Activated CD8-positive, alpha-beta memory T cell treated with anti-CD3 and anti-CD28 coated beads, Interleukin-2, amount 50 U/mL, for 24 hours (primary cell): ENCODE measurements around the gene TRMT61A.
"Not testable (repeated sequence)": the region's sequence is repeated elsewhere in the genome, so short reads cannot be mapped to it uniquely, and the experiment has no call there.

Source experiments
- DNase-seq: peaks from one replicate; pipeline ENCODE4 v3.0.0-alpha.2; 2020; ENCODE audit errors: extremely low read depth

TRMT61A gene

DNA sequence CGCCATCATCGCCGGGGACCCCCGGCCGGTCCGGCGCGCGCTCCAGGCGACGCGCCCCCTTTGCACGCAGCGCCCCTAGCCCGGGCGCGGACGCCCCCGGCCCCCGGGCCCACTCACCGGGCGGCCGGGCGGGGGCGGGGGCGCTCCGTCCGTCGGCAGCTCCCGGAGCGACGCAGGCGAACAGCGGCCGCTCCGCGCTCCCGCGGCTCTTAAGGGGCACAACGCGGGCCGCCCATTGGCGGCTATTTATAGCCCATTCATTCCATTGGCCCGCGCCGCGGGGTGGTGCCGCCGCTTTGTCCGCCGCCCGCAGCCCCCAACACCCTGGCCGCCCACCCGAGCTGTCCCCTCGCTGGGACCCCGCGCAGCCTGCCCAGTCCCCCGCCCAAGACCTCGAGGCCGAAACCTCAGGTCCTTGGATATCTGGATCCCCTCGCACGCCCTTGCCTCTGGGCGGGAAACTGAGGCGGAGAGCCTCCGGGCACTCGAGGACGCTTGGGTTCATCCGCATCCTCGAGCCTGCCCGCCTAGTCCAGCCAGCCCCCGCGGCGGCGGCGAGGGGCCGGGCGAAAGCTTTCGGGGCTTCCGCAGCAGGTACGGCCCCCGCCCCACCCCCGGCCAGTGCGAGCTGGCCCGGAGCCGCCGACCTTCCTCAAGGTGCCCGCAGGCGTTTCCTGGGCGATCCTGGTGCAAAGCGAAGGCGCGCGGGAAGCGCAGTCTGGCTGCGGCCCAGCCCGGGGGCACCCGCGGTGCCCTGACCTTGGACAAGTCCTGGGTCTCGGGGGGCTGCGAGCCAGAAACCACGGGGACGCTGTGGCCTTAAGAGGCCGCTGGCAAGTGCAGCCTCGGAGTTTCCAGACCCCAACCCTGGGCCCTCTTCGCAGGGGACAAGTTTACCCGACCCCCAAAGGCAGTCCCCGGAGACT, 6.1 kb upstream of the TRMT61A start, which contains the start of gene CKB:
CKB (minus strand) TSS at position 182 of the 926 bp plus-strand sequence. CDS start 337 bp downstream, outside the sequence.
- DNase-seq, result no peak

DNA sequence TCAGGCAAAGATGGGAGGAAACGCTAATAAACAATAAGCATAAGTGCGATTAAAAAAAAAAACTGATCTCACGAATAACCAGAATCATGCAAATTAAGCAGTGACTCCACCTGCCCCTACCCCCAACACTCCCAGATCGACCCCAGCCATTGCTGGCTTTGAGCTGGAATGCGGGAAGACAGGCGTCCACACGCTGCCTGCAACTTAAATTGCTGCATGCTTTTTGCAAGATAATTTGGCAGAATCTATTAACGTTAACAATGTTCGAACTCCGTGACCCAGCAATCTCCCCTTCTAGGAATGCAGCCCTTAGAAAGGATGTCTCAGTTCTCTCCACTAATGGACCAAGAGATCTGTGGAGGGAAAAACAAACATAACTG, 5.4 kb upstream of the TRMT61A start:
- DNase-seq, result no peak

DNA sequence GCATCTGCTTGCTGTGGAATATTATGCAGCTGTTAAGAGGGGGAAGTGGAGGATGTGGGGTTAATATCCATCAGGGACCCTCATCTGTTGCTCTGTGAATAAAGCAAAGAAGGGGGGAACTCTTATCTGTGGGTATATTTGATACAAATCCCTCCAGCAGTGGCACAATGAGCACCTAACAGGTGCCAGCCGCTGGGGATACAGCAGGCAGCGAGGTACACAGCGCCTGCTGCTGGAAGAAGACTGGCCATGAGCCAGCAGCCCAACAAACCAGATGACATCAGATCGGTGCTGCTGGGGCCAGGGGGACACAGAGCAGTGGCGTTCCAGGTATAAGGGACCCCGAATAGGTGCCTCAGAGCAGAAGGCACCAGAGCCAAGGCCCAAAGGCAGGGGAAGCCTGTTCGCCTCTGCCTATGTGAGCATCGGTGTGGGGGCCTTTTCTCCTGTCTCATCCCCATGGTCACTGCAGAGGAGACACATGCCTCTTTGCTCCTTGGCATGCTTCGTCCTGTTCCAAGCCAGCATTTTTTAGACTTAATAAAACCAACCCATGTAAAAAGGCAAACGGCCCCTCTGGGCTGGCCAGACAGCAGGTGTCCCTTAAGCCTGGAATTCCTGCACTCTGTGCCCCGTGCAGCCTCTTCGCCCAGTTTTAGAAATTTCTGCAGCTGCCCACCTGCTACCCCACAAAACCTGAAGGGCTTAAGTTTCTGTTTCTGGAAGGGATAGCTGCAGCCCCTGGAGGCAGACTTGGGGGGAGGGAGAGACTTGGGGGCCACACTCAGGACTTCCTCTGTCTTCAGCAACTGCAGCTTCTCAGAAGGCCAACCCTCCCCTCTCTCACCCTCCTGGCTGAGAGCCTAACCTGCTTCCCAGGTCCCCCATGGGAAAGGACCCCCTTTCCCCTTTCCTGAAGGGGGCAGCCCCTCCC, 4.7 kb upstream of the TRMT61A start:
- no peak for DNase-seq

DNA sequence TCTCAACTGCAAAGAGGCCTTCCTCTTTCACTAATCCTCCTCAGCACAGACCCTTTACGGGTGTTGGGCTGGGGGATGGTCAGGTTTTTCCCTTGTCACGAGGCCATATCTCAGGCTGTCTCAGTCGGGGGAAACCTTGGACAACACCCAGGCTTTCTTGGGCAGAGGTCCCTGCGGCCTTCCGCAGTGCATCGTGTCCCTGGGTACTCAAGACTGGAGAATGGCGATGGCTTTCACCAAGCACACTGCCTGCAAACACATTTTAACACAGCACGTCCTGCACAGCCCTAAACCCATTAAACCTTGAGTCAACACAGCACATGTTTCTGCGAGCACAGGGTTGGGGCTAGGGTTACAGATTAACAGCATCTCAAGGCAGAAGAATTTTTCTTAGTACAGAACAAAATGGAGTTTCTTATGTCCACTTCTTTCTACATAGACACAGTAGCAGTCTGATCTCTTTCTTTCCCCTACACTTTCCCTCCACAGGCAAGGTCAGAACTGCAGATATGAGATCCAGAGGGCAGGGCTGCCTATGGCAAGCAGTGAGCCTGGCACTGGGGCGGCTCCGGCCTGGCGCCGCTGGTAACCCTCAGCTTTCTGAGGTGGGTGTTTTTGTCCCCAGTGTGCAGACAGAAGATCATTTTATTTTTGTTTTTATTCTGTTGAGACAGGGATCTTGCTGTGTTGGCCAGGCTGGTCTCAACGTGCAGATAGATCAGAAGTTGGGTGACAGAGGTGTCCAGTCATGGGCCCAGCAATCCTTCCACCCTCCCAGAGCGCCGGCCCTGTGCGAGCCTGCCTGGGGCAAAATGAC, 3.4 kb upstream of the TRMT61A start:
- not testable (repeated sequence) for DNase-seq

DNA sequence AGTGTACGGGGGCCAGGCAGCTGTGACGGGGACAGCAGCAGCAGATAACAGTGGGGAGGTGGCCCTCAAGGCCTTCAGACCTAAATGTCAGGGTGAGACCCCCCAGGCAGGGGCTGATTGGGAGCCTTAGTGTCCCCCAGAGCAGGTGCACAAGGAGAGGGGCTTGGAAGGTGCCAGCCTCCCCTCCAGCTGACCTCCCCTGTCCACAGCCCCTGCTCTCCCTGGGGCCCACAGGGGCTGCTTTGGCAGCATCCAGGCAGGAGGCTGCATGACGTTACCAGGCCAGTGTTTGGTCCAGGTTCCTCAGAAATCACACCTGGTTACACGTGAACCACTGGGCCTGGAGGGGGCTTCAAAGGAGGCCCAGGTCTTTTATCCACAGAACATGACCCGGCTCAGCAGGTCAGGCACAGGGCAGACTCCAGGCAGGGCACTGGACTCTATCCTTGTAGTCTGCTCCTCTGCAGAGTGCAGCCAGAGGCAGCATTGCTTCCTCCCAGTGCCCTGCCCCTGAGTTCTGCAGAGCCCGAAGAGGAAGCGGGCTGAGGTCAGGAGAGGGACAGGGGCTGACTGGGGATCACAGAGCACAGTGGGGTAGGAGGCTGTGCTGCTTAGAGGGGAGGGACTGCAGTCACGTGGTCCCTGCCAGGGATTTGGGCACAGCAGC, 2.6 kb upstream of the TRMT61A start:
- no peak for DNase-seq

DNA sequence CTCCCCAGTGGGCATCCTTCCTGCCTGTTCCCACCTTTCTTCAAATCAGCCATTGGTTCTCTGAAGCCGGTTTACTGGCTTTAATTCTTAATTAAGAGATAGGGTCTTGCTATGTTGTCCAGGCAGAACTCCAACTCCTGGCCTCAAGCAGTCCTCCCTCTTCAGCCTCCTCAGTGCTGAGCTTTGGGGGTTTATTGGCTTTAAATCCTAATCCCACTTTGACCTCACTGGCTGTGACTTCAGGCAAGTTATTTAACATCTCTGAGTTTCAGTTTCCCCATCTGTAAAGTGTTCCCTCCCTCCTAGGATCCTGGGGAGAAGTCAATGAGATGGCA, 2.1 kb upstream of the TRMT61A start:
- no peak for DNase-seq

DNA sequence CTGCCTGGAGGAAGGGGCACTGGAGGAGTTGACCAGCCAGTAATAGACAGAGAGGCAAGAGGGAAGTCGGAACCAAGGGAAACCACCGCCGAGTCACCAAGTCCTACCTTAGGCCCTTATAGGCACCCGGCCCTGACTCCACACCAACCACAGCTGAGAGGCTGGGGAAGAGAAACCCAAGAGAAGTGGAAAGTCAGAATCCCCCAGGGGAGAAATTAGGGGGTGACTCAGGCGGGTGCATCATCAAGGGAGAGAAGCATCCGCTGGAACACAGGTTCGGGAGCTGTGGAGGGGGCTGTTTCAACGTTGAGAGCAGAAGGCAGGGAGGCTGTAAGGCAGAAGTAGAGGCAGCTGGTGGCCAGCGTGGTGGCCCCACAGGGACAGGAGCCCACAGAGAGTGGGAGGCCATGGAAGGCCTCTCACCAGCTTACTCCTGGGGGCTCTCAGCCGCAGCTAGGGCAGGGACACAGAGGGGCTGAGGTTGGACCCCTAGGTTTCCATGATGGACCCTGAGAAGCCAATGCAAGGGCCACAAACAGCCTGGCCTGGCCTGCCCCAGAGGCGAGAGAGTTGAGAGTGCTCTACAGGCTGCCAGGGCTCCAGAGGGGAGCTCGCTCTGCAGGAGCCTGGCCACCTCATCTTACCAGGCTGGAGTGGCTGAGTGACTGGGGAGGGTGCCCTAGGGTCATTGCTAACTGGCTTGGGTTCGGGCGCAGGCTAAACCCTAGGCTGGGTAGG, 1.4 kb upstream of the TRMT61A start:
- no peak for DNase-seq

DNA sequence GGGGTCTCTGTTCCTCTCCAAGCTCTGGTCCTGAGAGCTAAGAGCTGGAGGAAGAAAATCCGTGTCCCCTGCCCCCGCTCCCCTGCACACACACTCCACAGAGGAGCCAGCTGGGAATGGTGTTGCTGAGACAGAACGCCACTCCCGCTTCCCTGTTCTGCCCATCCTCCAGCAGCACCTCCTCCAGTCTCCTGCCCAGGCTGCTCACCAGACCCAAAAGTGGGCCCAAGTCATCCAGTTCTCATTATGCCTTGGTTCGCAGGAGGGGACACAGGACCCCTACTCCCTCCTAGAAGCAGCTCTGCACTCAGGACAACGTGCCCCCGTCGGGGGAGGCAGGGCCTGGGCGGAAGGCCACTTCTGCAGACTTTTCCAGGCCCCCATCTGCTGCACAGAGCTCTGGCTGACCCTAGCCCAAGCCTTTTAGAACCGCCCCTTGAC, 830 bp upstream of the TRMT61A start:
- no peak for DNase-seq

DNA sequence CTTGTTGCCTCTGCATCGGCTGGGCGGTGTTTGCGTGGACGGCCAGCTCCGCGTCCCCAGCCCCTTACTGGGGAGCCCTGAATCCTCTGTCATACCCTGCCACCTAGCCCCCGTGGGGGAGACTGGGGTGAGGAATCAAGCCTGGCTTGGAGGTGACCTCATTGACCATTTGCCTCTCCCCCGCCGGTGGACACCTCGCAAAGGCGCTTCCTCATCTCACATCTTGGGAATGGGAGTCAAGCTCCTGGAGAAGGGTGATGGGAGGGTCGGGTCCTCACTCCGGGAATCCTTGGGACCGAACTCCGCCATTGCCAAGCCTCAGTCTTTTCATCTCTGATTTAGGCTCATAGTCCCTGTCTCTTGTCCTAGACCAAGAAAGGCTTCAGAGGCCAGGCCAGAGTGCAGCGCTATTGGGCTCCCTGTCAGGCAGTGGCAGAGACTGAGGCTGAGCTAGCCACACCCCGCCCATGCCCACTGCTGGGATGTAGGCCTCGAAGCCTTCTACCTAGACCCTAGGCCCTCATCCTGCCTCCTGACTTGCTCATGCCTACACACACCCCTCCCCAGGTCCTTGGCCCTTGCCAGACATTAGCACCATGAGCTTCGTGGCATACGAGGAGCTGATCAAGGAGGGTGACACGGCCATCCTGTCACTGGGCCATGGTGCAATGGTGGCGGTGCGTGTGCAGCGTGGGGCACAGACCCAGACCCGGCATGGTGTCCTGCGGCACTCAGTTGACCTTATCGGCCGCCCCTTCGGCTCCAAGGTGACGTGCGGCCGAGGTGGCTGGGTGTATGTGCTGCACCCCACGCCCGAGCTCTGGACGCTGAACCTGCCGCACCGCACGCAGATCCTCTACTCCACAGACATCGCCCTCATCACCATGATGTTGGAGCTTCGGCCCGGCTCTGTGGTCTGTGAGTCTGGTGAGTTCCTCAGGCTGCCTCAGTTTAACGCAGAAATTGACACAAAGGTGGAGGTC, 678 bp downstream of the TRMT61A start:
- DNase-seq, result no peak

DNA sequence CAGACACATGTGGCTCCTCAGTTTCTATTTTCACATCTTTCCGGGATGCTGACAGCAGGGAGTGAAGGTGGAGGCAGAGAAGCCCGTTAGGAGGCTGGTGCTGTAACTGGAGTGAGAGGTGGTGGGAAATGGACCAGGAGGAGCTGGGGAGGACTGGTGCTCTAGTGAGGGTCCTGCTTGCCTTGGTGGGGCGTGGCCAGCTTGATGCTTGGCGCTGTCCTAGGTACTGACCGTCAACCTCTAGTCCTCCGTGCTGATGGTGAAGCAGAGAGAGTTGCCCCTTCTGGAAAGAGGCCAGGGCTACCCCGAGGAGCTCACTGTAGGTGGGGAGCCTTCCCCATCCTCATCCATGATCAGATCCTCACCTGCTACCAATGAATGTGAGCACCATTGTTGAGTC, 1.4 kb downstream of the TRMT61A start:
- no peak for DNase-seq

DNA sequence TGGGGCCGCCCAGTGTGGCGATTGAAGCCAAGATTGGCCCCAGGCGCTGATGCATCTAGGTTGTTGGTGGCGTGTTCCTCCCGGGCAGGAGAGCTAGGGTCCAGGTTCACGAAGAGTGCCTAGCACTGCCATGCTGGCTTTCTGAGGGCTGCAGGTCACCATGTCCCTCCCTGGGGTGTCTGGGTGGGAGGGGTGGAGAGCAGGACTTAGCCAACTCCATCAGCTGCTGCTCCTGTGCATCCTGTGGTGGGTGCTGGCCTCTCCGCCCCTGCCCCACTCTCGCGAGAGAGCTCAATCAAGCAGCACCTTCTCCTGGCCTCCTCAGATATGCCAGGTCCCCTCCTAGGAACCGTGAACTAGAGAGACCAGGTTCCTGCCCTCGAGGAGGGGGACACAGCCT, 1.8 kb downstream of the TRMT61A start:
- DNase-seq, result no peak

DNA sequence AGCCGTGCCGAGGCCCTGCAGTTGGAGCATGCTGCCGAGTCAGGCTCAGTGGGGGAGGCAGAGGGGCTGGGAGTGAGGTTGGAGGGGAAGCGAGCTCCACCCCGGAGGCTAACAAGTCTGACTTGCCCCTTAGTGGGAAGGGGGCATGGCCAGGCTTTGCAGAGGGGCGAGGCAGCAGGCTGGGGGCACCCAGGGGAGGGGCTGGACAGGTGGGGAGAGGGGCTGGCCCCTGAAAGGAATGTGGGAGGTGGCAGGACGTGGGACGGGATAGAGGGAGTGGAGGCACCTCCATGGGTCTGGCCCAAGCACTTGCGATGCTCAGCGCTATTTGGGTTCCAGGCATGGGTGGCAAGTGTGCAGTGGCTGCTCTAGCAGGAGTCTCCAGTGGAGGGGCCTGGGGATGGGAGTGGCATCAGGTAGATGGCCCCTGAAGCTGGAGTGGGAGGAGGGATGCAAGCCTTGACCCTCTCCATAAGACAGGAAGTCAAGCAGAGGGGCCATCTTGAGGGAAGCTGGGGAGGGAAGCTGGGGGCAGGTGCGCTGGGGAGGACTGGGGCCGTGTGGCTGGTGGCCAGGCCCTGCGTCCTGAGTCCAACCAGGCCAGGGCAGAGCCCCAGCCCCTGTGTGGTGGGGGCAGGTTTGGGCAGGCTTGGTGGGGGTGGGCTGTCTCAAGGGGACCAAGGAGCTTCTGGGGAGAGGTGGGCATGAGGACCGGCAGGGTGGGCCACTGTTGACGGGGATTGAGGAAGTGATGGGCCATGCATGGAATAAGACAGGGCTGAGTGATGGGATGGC, 2.6 kb downstream of the TRMT61A start:
- no peak for DNase-seq

DNA sequence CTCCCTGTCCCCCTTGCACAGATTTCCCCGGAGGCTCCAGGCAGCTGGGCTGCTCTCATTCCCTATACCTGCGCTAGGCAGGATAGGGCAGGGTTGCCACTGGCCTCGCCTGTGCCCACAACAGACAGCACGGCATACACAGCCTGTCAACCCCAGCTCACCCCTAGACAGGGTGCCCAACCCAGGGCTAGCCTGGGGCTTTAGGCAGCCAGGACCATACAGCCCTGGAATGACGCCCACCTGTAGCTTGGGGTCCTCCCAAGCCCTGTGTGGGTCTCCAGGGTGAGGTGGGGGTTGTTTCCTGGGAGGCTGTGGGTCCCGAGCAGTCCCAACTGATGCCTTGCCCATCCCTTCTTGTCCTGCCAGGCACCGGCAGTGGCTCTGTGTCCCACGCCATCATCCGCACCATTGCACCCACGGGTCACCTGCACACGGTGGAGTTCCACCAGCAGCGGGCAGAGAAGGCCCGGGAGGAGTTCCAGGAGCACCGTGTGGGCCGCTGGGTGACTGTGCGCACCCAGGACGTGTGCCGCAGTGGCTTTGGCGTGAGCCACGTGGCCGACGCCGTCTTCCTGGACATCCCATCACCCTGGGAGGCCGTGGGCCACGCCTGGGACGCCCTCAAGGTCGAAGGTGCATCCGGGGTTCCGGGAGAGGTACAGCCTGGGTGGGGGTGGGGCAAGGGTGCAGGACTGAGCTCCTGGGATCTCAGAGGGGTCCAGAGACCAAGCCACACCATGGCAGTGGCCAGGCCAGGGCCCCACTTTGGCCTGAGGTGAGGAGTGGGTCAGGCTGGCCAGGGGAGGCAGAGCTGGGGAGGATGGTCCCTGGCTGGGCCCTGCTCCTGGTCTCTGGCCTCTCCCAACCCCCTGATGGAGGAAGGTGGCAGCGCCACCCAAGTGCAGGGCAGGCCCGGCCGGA, 3.5 kb downstream of the TRMT61A start:
- no peak for DNase-seq

DNA sequence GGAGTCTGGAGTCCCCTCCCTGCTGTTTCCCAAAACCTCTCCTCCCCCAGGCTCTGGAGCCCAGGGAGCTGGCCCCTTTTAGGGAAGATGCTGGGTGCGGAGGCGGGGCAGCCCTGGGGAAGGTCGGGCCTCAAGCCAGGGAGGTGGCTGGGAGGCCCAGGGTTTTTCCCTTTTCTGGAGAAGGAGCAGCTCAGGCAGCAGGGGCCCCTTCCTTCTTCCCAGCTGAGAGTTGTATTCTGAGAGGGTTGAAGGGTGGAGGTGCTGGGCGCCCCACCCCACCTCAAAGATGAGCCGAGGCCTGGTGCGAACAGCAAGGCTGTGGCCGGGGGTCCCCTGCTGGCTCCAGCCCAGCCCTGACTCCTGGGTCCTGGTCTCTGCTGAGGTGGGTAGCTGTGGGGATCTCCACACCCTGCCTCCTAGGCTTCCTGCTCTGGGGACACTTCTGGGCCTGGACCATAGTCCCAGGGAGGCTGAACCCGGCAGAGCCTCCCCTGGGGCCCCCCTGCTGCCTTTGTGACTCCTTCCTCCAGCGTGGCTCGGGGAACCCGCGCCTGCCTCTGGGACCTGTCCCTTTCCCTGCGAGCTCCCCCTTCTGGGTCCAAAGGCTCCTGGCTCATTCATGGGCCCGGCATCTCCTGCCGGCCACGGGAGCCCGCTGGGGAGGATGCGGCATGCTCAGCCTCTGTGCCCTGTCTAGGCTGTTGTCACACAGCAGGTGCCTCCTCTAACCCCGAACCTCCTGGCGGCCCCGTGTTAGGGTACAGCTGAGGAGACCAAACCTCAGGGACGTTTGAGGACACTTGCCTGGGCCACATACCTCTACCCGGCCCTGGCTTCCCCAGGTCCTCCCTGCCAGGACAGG, 4.4 kb downstream of the TRMT61A start:
- DNase-seq, result no peak

DNA sequence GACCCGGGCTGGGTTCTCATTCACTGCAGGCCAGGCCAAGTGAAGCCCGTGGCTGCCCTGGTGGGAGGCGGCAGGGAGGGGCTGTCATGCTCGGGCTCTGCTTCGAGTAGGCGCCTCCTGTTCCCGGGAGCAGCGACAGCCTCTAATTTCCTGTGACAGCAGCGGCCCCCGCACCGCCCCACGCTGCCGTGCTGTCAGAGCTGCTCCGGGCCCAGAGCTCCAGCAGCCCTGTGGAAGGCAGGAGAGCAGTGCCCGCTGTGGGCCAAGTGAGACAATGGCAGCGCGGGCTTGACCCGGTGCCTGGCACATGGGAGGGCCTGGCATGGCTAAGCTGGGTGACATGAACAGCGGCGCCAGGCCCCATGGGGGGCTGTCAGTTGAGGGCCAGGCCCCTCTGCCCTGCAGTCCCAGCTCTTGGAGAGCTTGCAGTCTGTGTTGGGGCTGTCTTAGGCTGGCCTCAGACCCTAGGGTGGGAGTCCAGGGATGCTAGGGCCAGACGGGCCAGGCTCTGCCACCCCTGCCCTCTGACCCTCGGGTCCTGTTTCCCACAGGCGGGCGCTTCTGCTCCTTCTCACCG, 5.1 kb downstream of the TRMT61A start:
- DNase-seq, result no peak

DNA sequence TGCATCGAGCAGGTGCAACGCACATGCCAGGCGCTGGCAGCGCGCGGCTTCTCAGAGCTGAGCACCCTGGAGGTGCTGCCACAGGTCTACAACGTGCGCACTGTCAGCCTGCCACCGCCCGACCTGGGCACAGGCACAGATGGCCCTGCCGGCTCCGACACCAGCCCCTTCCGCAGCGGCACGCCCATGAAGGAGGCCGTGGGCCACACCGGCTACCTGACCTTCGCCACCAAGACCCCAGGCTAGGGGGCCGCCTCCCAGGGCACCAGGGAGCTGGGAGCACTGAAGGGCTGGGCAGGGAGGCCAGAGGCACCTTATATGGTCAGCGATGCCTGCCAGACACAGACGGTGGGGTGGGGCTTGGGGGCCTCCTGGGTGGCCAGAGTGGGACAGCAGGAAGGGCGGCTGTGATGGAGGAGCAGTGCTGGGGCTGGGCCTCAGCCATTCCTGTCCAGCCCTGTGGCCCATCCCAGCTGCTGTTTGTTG, 5.6 kb downstream of the TRMT61A start:
- DNase-seq, result no peak
